Neuronal stem cell (in vitro differentiated cells): ENCODE measurements around the gene ASPDH. TPM values are rescaled to one million over a fixed set of nuclear protein-coding genes. Genes with fewer than 3 reads are reported as not detected.

Source experiments
- DNase-seq: peaks from one replicate; pipeline ENCODE4 v3.0.0-alpha.2; 2013; ENCODE audit warnings: low spot score
- H2AFZ ChIP-seq: one replicate; pipeline ENCODE4 v1.6.1; 2013; ENCODE audit warnings: mild to moderate bottlenecking, low read length, inconsistent platforms
- H2AK5ac ChIP-seq: 2 replicates; pipeline ENCODE4 v1.6.1; 2013; ENCODE audit warnings: low read depth, mild to moderate bottlenecking, inconsistent platforms, low read length, moderate library complexity, mixed read lengths
- H2BK120ac ChIP-seq: 2 replicates; pipeline ENCODE4 v1.6.1; 2013; ENCODE audit warnings: low read depth, mild to moderate bottlenecking, inconsistent platforms, low read length, moderate library complexity, mixed read lengths
- H2BK12ac ChIP-seq: one replicate; pipeline ENCODE4 v1.6.1; 2013; ENCODE audit warnings: low read length, inconsistent platforms
- H2BK15ac ChIP-seq: 2 replicates; pipeline ENCODE4 v1.6.1; 2013; ENCODE audit warnings: mild to moderate bottlenecking, low read length, inconsistent platforms, mixed read lengths
- H2BK5ac ChIP-seq: one replicate; pipeline ENCODE4 v1.6.1; 2013; ENCODE audit warnings: inconsistent platforms, mild to moderate bottlenecking, low read length, moderate library complexity
- H3K14ac ChIP-seq: one replicate; pipeline ENCODE4 v1.6.1; 2013; ENCODE audit warnings: low read length, inconsistent platforms
- H3K18ac ChIP-seq: 2 replicates; pipeline ENCODE4 v1.6.1; 2013; ENCODE audit warnings: low read length, inconsistent platforms
- H3K23ac ChIP-seq: 2 replicates; pipeline ENCODE4 v1.6.1; 2013; ENCODE audit warnings: low read depth, mild to moderate bottlenecking, mixed read lengths, low read length, inconsistent platforms; ENCODE audit not compliant: poor library complexity
- H3K27ac ChIP-seq: replicated peaks from 3 replicates; pipeline ENCODE4 v1.5.1; 2013; ENCODE audit warnings: low read length, inconsistent platforms
- H3K27me3 ChIP-seq, 3 experiments: 2 replicates each; pipeline ENCODE4 v1.6.1; 2013; ENCODE audit warnings: low read length in 3 of 3, mild to moderate bottlenecking in 2 of 3, inconsistent platforms in 1 of 3, low read depth in 1 of 3, mixed read lengths in 1 of 3, moderate library complexity in 1 of 3; ENCODE audit not compliant: control insufficient read depth in 3 of 3, insufficient read depth in 3 of 3
- H3K36me3 ChIP-seq, 2 donors: replicated peaks in 1 of 2; 2 replicates each; pipeline ENCODE4 v1.6.1; 2013; ENCODE audit warnings: low read length in 2 of 2; ENCODE audit not compliant: control insufficient read depth in 2 of 2, insufficient read depth in 2 of 2
- H3K4ac ChIP-seq: 2 replicates; pipeline ENCODE4 v1.6.1; 2013; ENCODE audit warnings: inconsistent platforms, mild to moderate bottlenecking, low read length, moderate library complexity
- H3K4me1 ChIP-seq, 2 donors: 1 replicate in 1 of 2; 2 replicates in 1 of 2; pipeline ENCODE4 v1.6.1; 2013; ENCODE audit warnings: low read length in 2 of 2, low read depth in 1 of 2; ENCODE audit not compliant: control insufficient read depth in 2 of 2, insufficient read depth in 1 of 2
- H3K4me2 ChIP-seq: one replicate; pipeline ENCODE4 v1.6.1; 2013; ENCODE audit warnings: mild to moderate bottlenecking, low read length, inconsistent platforms; ENCODE audit not compliant: insufficient read depth, poor library complexity, severe bottlenecking
- H3K4me3 ChIP-seq, 2 donors: 2 replicates each; pipeline ENCODE4 v1.5.1; 2013; ENCODE audit warnings: low read length in 2 of 2, mild to moderate bottlenecking in 2 of 2, inconsistent platforms in 1 of 2, moderate library complexity in 1 of 2
- H3K79me1 ChIP-seq: one replicate; pipeline ENCODE4 v1.6.1; 2013; ENCODE audit warnings: low read depth, mild to moderate bottlenecking, inconsistent platforms, low read length, moderate library complexity
- H3K9ac ChIP-seq: one replicate; pipeline ENCODE4 v1.6.1; 2013; ENCODE audit warnings: mild to moderate bottlenecking, low read depth, low read length, inconsistent platforms; ENCODE audit not compliant: poor library complexity
- H3K9me3 ChIP-seq, 2 donors: replicated peaks in 1 of 2; 2 replicates each; pipeline versions ENCODE3 to v1.6.1; 2013; ENCODE audit warnings: low read length in 2 of 2, mild to moderate bottlenecking in 2 of 2, inconsistent platforms in 1 of 2, low read depth in 1 of 2, mixed read lengths in 1 of 2, moderate library complexity in 1 of 2; ENCODE audit not compliant: control insufficient read depth in 2 of 2, insufficient read depth in 1 of 2
- H4K8ac ChIP-seq: one replicate; pipeline ENCODE4 v1.6.1; 2013; ENCODE audit warnings: low read depth, mild to moderate bottlenecking, inconsistent platforms, low read length, moderate library complexity
- H4K91ac ChIP-seq: one replicate; pipeline ENCODE4 v1.6.1; 2013; ENCODE audit warnings: low read length, low read depth, mild to moderate bottlenecking, inconsistent platforms; ENCODE audit not compliant: poor library complexity
- WGBS, 2 donors: extraction: QIAGEN DNeasy Blood & Tissue Kit; methylation state at CpG; one replicate each; pipeline ENCODE4 v1.1.7; 2013; ENCODE audit warnings: missing lambda C conversion rate in 2 of 2, mixed read lengths in 1 of 2; ENCODE audit not compliant: insufficient read length in 2 of 2, insufficient replicate concordance in 1 of 2; ENCODE audit errors: extremely low coverage in 2 of 2; 5-methylcytosine and 5-hydroxymethylcytosine counted together
- polyA plus RNA-seq, 2 experiments: library from polyadenylated mRNA; stranded (reverse); fragments of 200-250 nt; gene quantifications; one replicate each; pipeline ENCODE4 v1.2.3, GENCODE V29; 2013

ASPDH gene
- polyA plus RNA-seq (2013, experiment 1 of 2): not detected
- not detected for polyA plus RNA-seq (2013, experiment 2 of 2)

GRCh38 chr19:50513746-50514345 lies at the start of gene ASPDH:
TSS of gene ASPDH (minus strand) at chr19:50513913. CDS start at chr19:50513823, 90 bp downstream.
- no peak within 1 kb of the TSS for H3K4me3 ChIP-seq
- peak within 1 kb of the TSS; percentile 61 for H2BK120ac ChIP-seq
- peaks cover 26 to 41% of the 10 kb centered on the region in 2 donors for H3K4me1 ChIP-seq
- H2AK5ac ChIP-seq: peak within 1 kb of the TSS; percentile 99
- peak within 1 kb of the TSS; percentile 75 for H3K14ac ChIP-seq
- peak within 1 kb of the TSS; percentile 93 for H2BK5ac ChIP-seq
- H3K18ac ChIP-seq: peak within 1 kb of the TSS; percentile 94
- peaks cover 13% of the 10 kb centered on the region for H3K79me1 ChIP-seq
- H3K36me3 ChIP-seq: peaks cover 19 to 30% of the 10 kb centered on the region in 2 donors
- H3K4me2 ChIP-seq: no peak within 1 kb of the TSS
- H2AFZ ChIP-seq: no peak within 1 kb of the TSS
- no peak within 1 kb of the TSS for H4K91ac ChIP-seq
- peaks cover 0 to 7% of the 10 kb centered on the region in 2 donors for H3K9me3 ChIP-seq
- no peaks in the 10 kb centered on the region for H3K27me3 ChIP-seq
- peak within 1 kb of the TSS; percentile 10 for H3K27ac ChIP-seq
- no peak within 1 kb of the TSS for H2BK15ac ChIP-seq
- peak within 1 kb of the TSS; percentile 58 for H2BK12ac ChIP-seq
- WGBS, 2 donors: no CpG with 5 or more reads among the region's 22 CpGs
- peak within 1 kb of the TSS; percentile 48 for H4K8ac ChIP-seq
- H3K4ac ChIP-seq: no peak within 1 kb of the TSS
- no peak for DNase-seq
- H3K23ac ChIP-seq: peak within 1 kb of the TSS; percentile 85
- H3K9ac ChIP-seq: peak within 1 kb of the TSS; percentile 60

GRCh38 chr19:50562996-50563395 lies 49.3 kb upstream of the ASPDH start:
- no peak overlapping the region for H2BK15ac ChIP-seq
- H2BK12ac ChIP-seq: no peak overlapping the region
- DNase-seq: no peak
- peaks cover 11 to 57% of the 10 kb centered on the region in 2 donors for H3K36me3 ChIP-seq
- no peak overlapping the region for H4K8ac ChIP-seq
- H2BK5ac ChIP-seq: no peak overlapping the region
- peaks cover 19% of the 10 kb centered on the region for H3K79me1 ChIP-seq
- H3K27ac ChIP-seq: no peak overlapping the region
- no peak overlapping the region for H2BK120ac ChIP-seq
- no peak overlapping the region for H3K14ac ChIP-seq
- no peak overlapping the region for H4K91ac ChIP-seq
- H3K4me2 ChIP-seq: no peak overlapping the region
- peak overlapping the region; percentile 17 for H2AK5ac ChIP-seq
- no peak overlapping the region for H3K18ac ChIP-seq
- no CpG with 5 or more reads among the region's 9 CpGs for WGBS, 2 donors
- no peaks in the 10 kb centered on the region for H3K9me3 ChIP-seq
- no peak overlapping the region for H2AFZ ChIP-seq
- no peak overlapping the region for H3K9ac ChIP-seq
- peaks cover 33 to 40% of the 10 kb centered on the region in 2 donors for H3K4me1 ChIP-seq
- H3K23ac ChIP-seq: no peak overlapping the region
- H3K4me3 ChIP-seq: no peak overlapping the region
- no peak overlapping the region for H3K4ac ChIP-seq
- H3K27me3 ChIP-seq: no peaks in the 10 kb centered on the region

- no peak overlapping the region for H2AFZ ChIP-seq
- no peak overlapping the region for H2AK5ac ChIP-seq
- no peak overlapping the region for H4K8ac ChIP-seq
- no peak overlapping the region for H3K4me2 ChIP-seq
- H3K18ac ChIP-seq: no peak overlapping the region
- WGBS, 2 donors: no CpG with 5 or more reads among the region's 4 CpGs
- H3K9ac ChIP-seq: no peak overlapping the region
- no peak overlapping the region for H2BK5ac ChIP-seq
- no peak overlapping the region for H3K14ac ChIP-seq
- no peak overlapping the region for H2BK120ac ChIP-seq
- peak overlapping the region; percentile 3 for H3K27ac ChIP-seq
- H3K4me3 ChIP-seq: no peak overlapping the region
- no peak overlapping the region for H4K91ac ChIP-seq
- peaks cover 36 to 41% of the 10 kb centered on the region in 2 donors for H3K4me1 ChIP-seq
- no peak overlapping the region for H2BK15ac ChIP-seq
- no peak overlapping the region for H3K4ac ChIP-seq
- H3K23ac ChIP-seq: no peak overlapping the region
- no peak overlapping the region for H2BK12ac ChIP-seq
- peaks cover 11 to 57% of the 10 kb centered on the region in 2 donors for H3K36me3 ChIP-seq
- H3K9me3 ChIP-seq: no peaks in the 10 kb centered on the region
- H3K79me1 ChIP-seq: peaks cover 20% of the 10 kb centered on the region
- DNase-seq: no peak
- no peaks in the 10 kb centered on the region for H3K27me3 ChIP-seq
Measured at GRCh38 chr19:50562329-50562728, 48.6 kb upstream of the ASPDH start.

GRCh38 chr19:50559636-50560035 lies 45.9 kb upstream of the ASPDH start:
- Histone ChIP-seq H3K36me3 (peaks cover 13 to 46% of the 10 kb centered on the region in 2 donors), H2BK5ac (no peak overlapping the region), H3K9me3 (no peaks in the 10 kb centered on the region), H3K4ac (no peak overlapping the region), H2BK12ac (no peak overlapping the region), H3K27ac (no peak overlapping the region), H2AFZ (no peak overlapping the region), H3K79me1 (peaks cover 24% of the 10 kb centered on the region), H3K4me3 (no peak overlapping the region), H3K9ac (no peak overlapping the region), H2BK120ac (no peak overlapping the region), H2AK5ac (no peak overlapping the region), H3K14ac (no peak overlapping the region), H3K23ac (no peak overlapping the region), H2BK15ac (no peak overlapping the region), H3K4me2 (no peak overlapping the region), H4K8ac (no peak overlapping the region), H3K4me1 (peaks cover 31 to 37% of the 10 kb centered on the region in 2 donors), H3K18ac (no peak overlapping the region), H4K91ac (no peak overlapping the region), H3K27me3 (no peaks in the 10 kb centered on the region)
- WGBS, 2 donors: no CpG with 5 or more reads among the region's 10 CpGs
- no peak for DNase-seq
